Immature natural killer cell (primary cell): ENCODE data around the gene R3HDM2. TPM values are rescaled to one million over a fixed set of nuclear protein-coding genes. Genes with fewer than 3 reads are reported as not detected.
"Not testable (repeated sequence)": the region's sequence is repeated elsewhere in the genome, so short reads cannot be mapped to it uniquely, and the experiment has no call there.

Experiments used
- DNase-seq, 3 donors: peaks; one replicate each; pipeline ENCODE4 v3.0.0; 2022; ENCODE audit warnings: mixed read lengths in 1 of 3
- H3K27ac Mint-ChIP-seq, 6 donors: one replicate each; pipeline ENCODE4 v1.8.0; 2020; ENCODE audit warnings: mixed read lengths in 6 of 6, mild to moderate bottlenecking in 5 of 6, inconsistent platforms in 4 of 6, moderate library complexity in 3 of 6
- H3K27me3 Mint-ChIP-seq, 3 donors: one replicate each; pipeline ENCODE4 v1.8.0; 2020 to 2021; ENCODE audit warnings: low read depth in 3 of 3, mild to moderate bottlenecking in 3 of 3, mixed read lengths in 3 of 3, moderate library complexity in 3 of 3, inconsistent platforms in 1 of 3
- H3K36me3 Mint-ChIP-seq, 3 donors: one replicate each; pipeline ENCODE4 v1.8.0; 2020; ENCODE audit warnings: mixed read lengths in 3 of 3, inconsistent platforms in 2 of 3, mild to moderate bottlenecking in 2 of 3
- H3K4me1 Mint-ChIP-seq, 2 donors: one replicate each; pipeline ENCODE4 v1.8.0; 2020; ENCODE audit warnings: inconsistent platforms in 2 of 2, mild to moderate bottlenecking in 2 of 2, mixed read lengths in 2 of 2, moderate library complexity in 1 of 2
- H3K4me3 Mint-ChIP-seq, 5 donors: one replicate each; pipeline ENCODE4 v1.8.0; 2020; ENCODE audit warnings: mild to moderate bottlenecking in 5 of 5, mixed read lengths in 5 of 5, inconsistent platforms in 3 of 5, moderate library complexity in 3 of 5
- H3K9me3 Mint-ChIP-seq, 6 donors: one replicate each; pipeline ENCODE4 v1.8.0; 2020; ENCODE audit warnings: mild to moderate bottlenecking in 6 of 6, mixed read lengths in 6 of 6, inconsistent platforms in 4 of 6, moderate library complexity in 3 of 6
- polyA plus RNA-seq, 3 donors: library from polyadenylated mRNA; unstranded; fragments of 300-500 nt; fragmentation: Illumina TruSeq; gene quantifications; one replicate each; pipeline ENCODE4 v1.2.3, GENCODE V29; 2021

Gene R3HDM2
- polyA plus RNA-seq, 3 donors from 2014 or later, result 0.12 to 19.0 (median 3.3) TPM

DNA sequence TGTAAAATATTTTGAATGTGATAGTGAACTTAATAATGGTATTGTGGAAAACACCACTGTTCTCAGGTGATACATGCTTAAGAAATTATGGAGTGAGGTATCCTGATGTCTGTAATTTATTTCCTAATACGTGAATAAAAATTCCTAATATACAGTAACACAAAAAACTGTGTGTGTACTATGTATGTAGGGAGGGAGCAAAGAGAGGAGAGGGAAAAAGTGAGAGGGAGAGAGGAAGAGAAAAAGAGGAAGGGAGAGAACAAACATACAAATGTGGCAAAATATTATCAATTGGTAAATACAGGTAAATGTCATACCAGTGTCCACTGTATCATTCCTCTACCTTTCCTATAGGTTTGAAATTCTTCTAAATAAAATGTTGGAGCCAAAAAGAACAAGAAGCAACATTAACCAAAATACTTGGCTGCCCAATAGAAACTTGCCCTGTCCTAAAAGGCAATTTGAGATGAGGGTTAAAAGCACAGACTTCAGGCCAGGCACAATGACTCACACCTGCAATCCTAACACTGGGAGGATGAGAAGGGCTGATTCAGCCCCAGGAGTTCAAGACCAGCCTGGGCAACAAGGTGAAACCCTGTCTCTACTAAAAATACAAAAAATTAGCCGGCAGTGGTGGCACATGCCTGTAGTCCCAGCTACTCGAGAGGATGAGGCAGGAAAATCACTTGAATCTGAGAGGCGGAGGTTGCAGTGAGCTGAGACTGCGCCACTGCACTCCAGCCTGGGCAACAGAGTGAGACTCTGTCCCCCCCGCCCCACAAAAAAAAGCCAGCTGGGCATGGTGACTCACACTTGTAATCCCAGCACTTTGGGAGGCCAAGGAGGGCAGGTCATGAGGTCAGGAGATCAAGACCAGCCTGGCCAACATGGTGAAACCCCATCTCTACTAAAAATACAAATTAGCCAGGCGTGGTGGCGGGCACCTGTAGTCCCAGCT, 14.5 kb downstream of the R3HDM2 start:
- no peak overlapping the region for H3K4me3 Mint-ChIP-seq
- peaks cover 24 to 53% of the 10 kb centered on the region in 2 donors for H3K4me1 Mint-ChIP-seq
- no peaks in the 10 kb centered on the region for H3K9me3 Mint-ChIP-seq
- H3K27me3 Mint-ChIP-seq, result peaks cover 0 to 1% (median 0%) of the 10 kb centered on the region in 3 donors
- no peak for DNase-seq
- no peaks in the 10 kb centered on the region for H3K36me3 Mint-ChIP-seq
- peak overlapping the region in 1 of 6 donors; percentile 17 for H3K27ac Mint-ChIP-seq

DNA sequence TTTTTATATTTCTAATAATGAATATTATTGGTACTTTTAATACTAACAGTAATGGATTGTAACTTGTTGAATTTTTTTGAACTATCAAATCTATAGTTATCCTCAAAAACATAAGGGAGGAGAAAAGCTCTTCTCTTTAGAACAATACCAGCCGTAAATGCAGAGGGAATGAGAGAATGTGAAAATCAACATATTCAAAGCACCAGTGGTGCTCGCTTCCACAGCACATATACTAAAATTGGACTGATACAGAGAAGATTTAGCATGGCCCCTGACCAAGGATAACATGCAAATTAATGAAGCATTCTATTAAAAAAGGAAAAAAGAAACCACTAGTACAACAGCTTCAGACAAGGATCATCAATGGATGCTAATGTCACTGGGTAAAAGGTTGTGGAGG, 15.8 kb downstream of the R3HDM2 start:
- H3K4me1 Mint-ChIP-seq, result peaks cover 19 to 48% of the 10 kb centered on the region in 2 donors

DNA sequence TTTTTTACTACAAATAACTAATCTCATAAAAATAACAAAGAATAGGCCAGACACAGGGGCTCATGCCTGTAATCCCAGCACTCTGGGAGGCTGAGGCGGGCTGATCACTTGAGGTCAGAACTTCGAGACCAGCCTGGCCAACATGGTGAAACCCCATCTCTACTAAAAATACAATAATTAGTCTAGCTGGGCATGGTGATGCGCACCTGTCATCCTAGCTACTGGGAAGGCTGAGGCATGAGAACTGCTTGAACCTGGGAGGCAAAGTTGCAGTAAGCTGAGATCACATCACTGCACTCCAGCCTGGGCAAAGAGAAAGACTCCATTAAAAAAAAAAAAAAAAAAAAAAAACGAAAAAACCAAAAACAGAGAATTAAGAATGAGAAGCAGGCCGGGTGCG, 16.7 kb downstream of the R3HDM2 start:
- peaks cover 15 to 45% of the 10 kb centered on the region in 2 donors for H3K4me1 Mint-ChIP-seq
- DNase-seq, H3K36me3 Mint-ChIP-seq, H3K27ac Mint-ChIP-seq, H3K4me3 Mint-ChIP-seq, H3K9me3 Mint-ChIP-seq, H3K27me3 Mint-ChIP-seq: not testable (repeated sequence)

More for the DNA sequence above, 15.8 kb downstream of the R3HDM2 start:
- peak overlapping the region in 1 of 6 donors; percentile 9 for H3K27ac Mint-ChIP-seq
- H3K4me3 Mint-ChIP-seq, result no peak overlapping the region
- H3K36me3 Mint-ChIP-seq, result no peaks in the 10 kb centered on the region
- H3K27me3 Mint-ChIP-seq, result peaks cover 0 to 1% (median 0%) of the 10 kb centered on the region in 3 donors
- no peaks in the 10 kb centered on the region for H3K9me3 Mint-ChIP-seq
- DNase-seq, result no peak

DNA sequence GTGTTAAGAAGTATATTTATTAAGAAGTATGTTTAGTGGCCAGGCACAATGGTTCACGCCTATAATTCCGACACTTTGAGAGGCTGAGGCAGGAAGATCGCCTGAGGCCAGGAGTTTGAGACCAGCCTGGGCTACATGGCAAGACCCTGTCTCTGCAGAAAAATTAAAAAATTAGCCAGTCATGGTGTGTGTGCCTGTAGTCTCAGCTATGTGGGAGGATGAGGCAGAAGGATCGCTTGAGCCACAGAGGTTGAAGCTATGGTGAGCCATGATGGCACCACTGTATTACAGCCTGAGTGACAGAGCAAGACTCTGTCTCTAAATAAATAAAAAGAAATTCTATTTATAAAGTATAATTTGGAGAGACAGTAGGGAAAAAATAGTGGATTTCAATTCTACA, 20.3 kb downstream of the R3HDM2 start:
- H3K27me3 Mint-ChIP-seq, result peaks cover 0 to 1% (median 0%) of the 10 kb centered on the region in 3 donors
- H3K4me3 Mint-ChIP-seq, result no peak overlapping the region
- H3K9me3 Mint-ChIP-seq, result no peaks in the 10 kb centered on the region
- H3K36me3 Mint-ChIP-seq, result no peaks in the 10 kb centered on the region
- H3K27ac Mint-ChIP-seq, result peak overlapping the region in 2 of 6 donors; percentile 26 to 35
- no peak for DNase-seq
- H3K4me1 Mint-ChIP-seq, result peaks cover 9 to 24% of the 10 kb centered on the region in 2 donors

- Mint-ChIP-seq H3K36me3 (no peaks in the 10 kb centered on the region), H3K4me3 (no peak overlapping the region), H3K4me1 (peaks cover 0 to 19% of the 10 kb centered on the region in 2 donors), H3K27me3 (no peaks in the 10 kb centered on the region), H3K27ac (no peak overlapping the region), H3K9me3 (no peaks in the 10 kb centered on the region)
- no peak for DNase-seq
Measured at GRCh38 chr12:57404966-57405640, 25.7 kb downstream of the R3HDM2 start.

DNA sequence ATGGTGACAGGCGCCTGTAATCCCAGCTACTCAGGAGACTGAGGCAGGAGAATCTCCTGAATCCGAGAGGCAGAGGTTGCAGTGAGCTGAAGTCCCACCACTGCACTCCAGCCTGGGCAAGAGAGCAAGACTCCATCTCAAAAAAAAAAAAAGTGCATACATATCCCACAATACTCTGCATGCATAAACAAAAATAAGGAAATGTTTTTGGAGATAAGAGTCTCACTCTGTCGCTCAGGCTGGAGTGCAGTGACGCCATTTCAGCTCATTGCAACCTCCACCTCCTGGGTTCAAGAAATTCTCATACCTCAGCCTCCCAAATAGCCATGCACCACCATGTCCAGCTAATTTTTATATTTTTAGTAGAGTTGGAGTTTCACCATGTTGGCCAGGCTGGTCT, 28.7 kb downstream of the R3HDM2 start:
- H3K9me3 Mint-ChIP-seq, H3K36me3 Mint-ChIP-seq, H3K27me3 Mint-ChIP-seq, H3K27ac Mint-ChIP-seq, DNase-seq, H3K4me3 Mint-ChIP-seq: not testable (repeated sequence)
- peaks cover 8 to 27% of the 10 kb centered on the region in 2 donors for H3K4me1 Mint-ChIP-seq

- peaks cover 8 to 30% of the 10 kb centered on the region in 2 donors for H3K4me1 Mint-ChIP-seq
- no peaks in the 10 kb centered on the region for H3K27me3 Mint-ChIP-seq
- no peak for DNase-seq
- H3K9me3 Mint-ChIP-seq, result no peaks in the 10 kb centered on the region
- H3K27ac Mint-ChIP-seq, result no peak overlapping the region
- no peaks in the 10 kb centered on the region for H3K36me3 Mint-ChIP-seq
- peak overlapping the region in 1 of 5 donors; percentile 12 for H3K4me3 Mint-ChIP-seq
Measured at GRCh38 chr12:57401165-57401564, 29.7 kb downstream of the R3HDM2 start.

GRCh38 chr12:57399718-57400463, 31.0 kb downstream of the R3HDM2 start:
- peaks cover 8 to 30% of the 10 kb centered on the region in 2 donors for H3K4me1 Mint-ChIP-seq
- DNase-seq, H3K27me3 Mint-ChIP-seq, H3K4me3 Mint-ChIP-seq, H3K9me3 Mint-ChIP-seq, H3K36me3 Mint-ChIP-seq: not testable (repeated sequence)
- H3K27ac Mint-ChIP-seq, result peak overlapping the region in 1 of 6 donors; percentile 22

DNA sequence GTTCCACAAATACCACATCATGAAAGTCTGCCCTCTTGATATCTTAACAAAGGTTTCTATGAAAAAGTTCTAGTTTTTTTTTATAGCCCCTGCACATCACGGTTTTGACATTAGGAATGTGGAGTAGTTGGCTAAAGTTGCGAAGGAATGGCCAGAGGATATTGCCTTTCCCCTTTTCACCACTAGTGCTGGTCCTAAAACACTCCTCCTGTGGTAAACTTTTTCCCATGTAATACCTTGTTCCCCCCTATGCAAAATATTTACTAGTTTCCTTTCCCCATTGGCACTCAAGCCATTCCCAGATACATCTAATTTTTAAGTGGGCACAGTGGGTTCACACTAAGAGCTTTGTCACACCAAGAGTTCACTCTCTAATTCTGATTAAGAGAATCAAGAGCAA, 33.4 kb downstream of the R3HDM2 start:
- H3K36me3 Mint-ChIP-seq, result peaks cover 6 to 15% (median 8%) of the 10 kb centered on the region in 3 donors
- peaks cover 8 to 30% of the 10 kb centered on the region in 2 donors for H3K4me1 Mint-ChIP-seq
- no peaks in the 10 kb centered on the region for H3K9me3 Mint-ChIP-seq
- H3K4me3 Mint-ChIP-seq, result no peak overlapping the region
- no peak for DNase-seq
- H3K27ac Mint-ChIP-seq, result peak overlapping the region in 4 of 6 donors; percentile 24 to 70 (median 43)
- peaks cover 0 to 1% (median 0%) of the 10 kb centered on the region in 3 donors for H3K27me3 Mint-ChIP-seq

- H3K27ac Mint-ChIP-seq, result no peak overlapping the region
- H3K27me3 Mint-ChIP-seq, result peaks cover 0 to 1% (median 0%) of the 10 kb centered on the region in 3 donors
- H3K4me3 Mint-ChIP-seq, result no peak overlapping the region
- DNase-seq, result no peak
- H3K36me3 Mint-ChIP-seq, result peaks cover 6 to 22% (median 12%) of the 10 kb centered on the region in 3 donors
- H3K4me1 Mint-ChIP-seq, result peaks cover 11 to 28% of the 10 kb centered on the region in 2 donors
- no peaks in the 10 kb centered on the region for H3K9me3 Mint-ChIP-seq
Measured at GRCh38 chr12:57395121-57395520, 35.7 kb downstream of the R3HDM2 start.

- Mint-ChIP-seq H3K27me3 (peaks cover 0 to 2% (median 0%) of the 10 kb centered on the region in 3 donors), H3K4me1 (peaks cover 5 to 22% of the 10 kb centered on the region in 2 donors), H3K9me3 (no peaks in the 10 kb centered on the region), H3K4me3 (no peak overlapping the region), H3K27ac (peak overlapping the region in 1 of 6 donors; percentile 77), H3K36me3 (peaks cover 10 to 29% (median 18%) of the 10 kb centered on the region in 3 donors)
- no peak for DNase-seq
Measured at GRCh38 chr12:57390174-57390573, 40.7 kb downstream of the R3HDM2 start.

DNA sequence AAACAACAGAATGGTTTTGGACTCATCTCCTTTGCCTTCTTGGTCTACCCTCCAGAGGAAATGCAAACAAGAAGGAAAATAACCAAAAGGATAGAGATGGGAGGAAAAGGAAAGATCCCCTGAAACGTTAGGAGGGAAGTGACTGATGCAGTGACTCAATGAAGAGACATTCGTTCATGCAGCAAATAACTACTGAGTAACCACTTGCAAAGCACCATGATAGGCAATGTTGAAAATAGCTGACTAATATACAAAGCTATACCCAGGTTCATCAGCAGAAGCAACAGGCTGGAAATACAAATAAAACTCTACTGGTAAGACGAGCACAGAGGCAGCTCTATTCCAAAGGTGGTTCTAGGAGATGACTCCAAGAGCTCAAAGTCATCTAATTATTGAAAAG, 41.8 kb downstream of the R3HDM2 start:
- no peaks in the 10 kb centered on the region for H3K9me3 Mint-ChIP-seq
- peaks cover 0 to 2% (median 0%) of the 10 kb centered on the region in 3 donors for H3K27me3 Mint-ChIP-seq
- H3K27ac Mint-ChIP-seq, result no peak overlapping the region
- no peak overlapping the region for H3K4me3 Mint-ChIP-seq
- DNase-seq, result no peak
- H3K36me3 Mint-ChIP-seq, result peaks cover 10 to 24% (median 18%) of the 10 kb centered on the region in 3 donors
- H3K4me1 Mint-ChIP-seq, result peaks cover 5 to 22% of the 10 kb centered on the region in 2 donors

- peak overlapping the region in 1 of 6 donors; percentile 23 for H3K27ac Mint-ChIP-seq
- DNase-seq, result no peak
- H3K36me3 Mint-ChIP-seq, result peaks cover 6 to 21% (median 18%) of the 10 kb centered on the region in 3 donors
- no peaks in the 10 kb centered on the region for H3K9me3 Mint-ChIP-seq
- peaks cover 5 to 22% of the 10 kb centered on the region in 2 donors for H3K4me1 Mint-ChIP-seq
- H3K27me3 Mint-ChIP-seq, result peaks cover 0 to 2% (median 0%) of the 10 kb centered on the region in 3 donors
- H3K4me3 Mint-ChIP-seq, result no peak overlapping the region
Measured at GRCh38 chr12:57388425-57388824, 42.4 kb downstream of the R3HDM2 start.
